Body of pancreas (tissue), 4 donors: ENCODE data around the gene ACOX3. TPM values are rescaled to one million over a fixed set of nuclear protein-coding genes. Genes with fewer than 3 reads are reported as not detected.

Experiments used
- ATAC-seq: fragments of 150-250 bp; one replicate; pipeline ENCODE4 v1.9.1; 2016
- DNase-seq, 4 donors: peaks; one replicate each; pipeline ENCODE4 v3.0.0-alpha.2; 2019
- H3K27ac ChIP-seq, 4 donors: fragments of 200-600 bp; sonication (generic); 1 replicate in 3 of 4; 2 replicates in 1 of 4; pipeline versions ENCODE4 v1.5.1 to v1.6.1; 2016 to 2019; ENCODE audit warnings: mild to moderate bottlenecking in 1 of 4, mixed read lengths in 1 of 4, moderate library complexity in 1 of 4
- H3K27me3 ChIP-seq, 2 donors: fragments of 200-600 bp; sonication (generic); one replicate each; pipeline ENCODE4 v1.6.0; 2016; ENCODE audit warnings: mild to moderate bottlenecking in 1 of 2
- H3K36me3 ChIP-seq, 2 donors: fragments of 200-600 bp; sonication (generic); replicated peaks in 1 of 2; 2 replicates each; pipeline ENCODE4 v1.5.1; 2016; ENCODE audit warnings: low read depth in 2 of 2; ENCODE audit not compliant: insufficient read depth in 1 of 2
- H3K4me1 ChIP-seq: fragments of 200-600 bp; sonication (generic); one replicate; pipeline ENCODE4 v1.6.0; 2016
- H3K4me3 ChIP-seq, 2 donors: fragments of 200-600 bp; sonication (generic); 1 replicate in 1 of 2; 2 replicates in 1 of 2; pipeline ENCODE4 v1.5.1; 2016 to 2019
- H3K9me3 ChIP-seq, 3 donors: fragments of 200-600 bp; sonication (generic); 1 replicate in 2 of 3; 2 replicates in 1 of 3; pipeline ENCODE4 v1.5.1; 2016
- CTCF ChIP-seq, 7 experiments: fragments of 450-650 bp in 4 of 7; fragments of 200-600 bp in 3 of 7; sonication (generic) in 3 of 7; IDR thresholded peaks; one replicate each; pipeline ENCODE4 v1.5.1; 2016 to 2019; ENCODE audit warnings: antibody characterized with exemption in 7 of 7
- POLR2A ChIP-seq, 3 donors: fragments of 450-650 bp; IDR thresholded peaks; one replicate each; pipeline ENCODE4 v1.6.1; 2016; ENCODE audit warnings: antibody characterized with exemption in 3 of 3, mild to moderate bottlenecking in 2 of 3
- WGBS, 2 donors: methylation state at CpG; one replicate each; pipeline ENCODE4 v1.1.5; 2017; 5-methylcytosine and 5-hydroxymethylcytosine counted together
- intact Hi-C: fragments of 100-400 bp; cut with DNase I; formaldehyde crosslinking; loops from one replicate; pipeline ENCODE4 v1.15.1; 2023
- total RNA-seq, 2 donors: library from RNA; depleted of rRNA; stranded (reverse); fragments of >200 nt; gene quantifications; one replicate each; pipeline ENCODE4 v1.1.0, GENCODE V29; 2016

The ACOX3 gene
- total RNA-seq, 2 donors from 2014 or later: 18.4 to 23.4 TPM

GRCh38 chr4:8419222-8420041 lies 21.1 kb downstream of the ACOX3 start:
- WGBS, 2 donors: 74 to 78% methylated on average over 12 of the region's 12 CpGs
- DNase-seq (no peak), ATAC-seq (peak; percentile 47)
- H3K4me3 ChIP-seq: no peak overlapping the region
- H3K27me3 ChIP-seq: no peaks in the 10 kb centered on the region
- peaks cover 10% of the 10 kb centered on the region for H3K4me1 ChIP-seq
- no peak overlapping the region for H3K27ac ChIP-seq
- H3K9me3 ChIP-seq: no peaks in the 10 kb centered on the region
- H3K36me3 ChIP-seq: no peaks in the 10 kb centered on the region
- TF ChIP-seq CTCF (IDR thresholded peaks at IDR 0.05): no peak
- TF ChIP-seq POLR2A (IDR thresholded peaks at IDR 0.05): no peak
- intact Hi-C loops: no loop called here

GRCh38 chr4:8417071-8417614 lies 23.4 kb downstream of the ACOX3 start:
- ATAC-seq (no peak), DNase-seq (no peak)
- WGBS, 2 donors: 86 to 98% methylated on average over 8 to 11 of the region's 11 CpGs
- Histone ChIP-seq H3K4me1 (no peaks in the 10 kb centered on the region), H3K4me3 (no peak overlapping the region), H3K36me3 (peaks cover 0 to 6% of the 10 kb centered on the region in 2 donors), H3K27ac (no peak overlapping the region), H3K27me3 (no peaks in the 10 kb centered on the region), H3K9me3 (no peaks in the 10 kb centered on the region)
- no peak for TF ChIP-seq CTCF (IDR thresholded peaks at IDR 0.05)
- intact Hi-C loops: no loop called here

GRCh38 chr4:8414377-8414776 lies 26.1 kb downstream of the ACOX3 start:
- DNase-seq (no peak), ATAC-seq (no peak)
- Histone ChIP-seq H3K27me3 (no peaks in the 10 kb centered on the region), H3K4me1 (no peaks in the 10 kb centered on the region), H3K36me3 (peaks cover 0 to 6% of the 10 kb centered on the region in 2 donors), H3K4me3 (no peak overlapping the region), H3K27ac (no peak overlapping the region), H3K9me3 (no peaks in the 10 kb centered on the region)
- WGBS, 2 donors: 88 to 91% methylated on average over 2 of the region's 2 CpGs
- intact Hi-C loops: no loop called here
- TF ChIP-seq POLR2A (IDR thresholded peaks at IDR 0.05): no peak
- no peak for TF ChIP-seq CTCF (IDR thresholded peaks at IDR 0.05)

- Histone ChIP-seq H3K36me3 (peaks cover 0 to 10% of the 10 kb centered on the region in 2 donors), H3K27ac (no peak overlapping the region), H3K4me3 (no peak overlapping the region), H3K27me3 (no peaks in the 10 kb centered on the region), H3K4me1 (no peaks in the 10 kb centered on the region), H3K9me3 (no peaks in the 10 kb centered on the region)
- no peak for DNase-seq
- WGBS, 2 donors: 93 to 97% methylated on average over 5 of the region's 5 CpGs
- ATAC-seq: no peak
- no peak for TF ChIP-seq CTCF (IDR thresholded peaks at IDR 0.05)
- TF ChIP-seq POLR2A (IDR thresholded peaks at IDR 0.05): no peak
- intact Hi-C loops: no loop called here
Measured at GRCh38 chr4:8412288-8412687, 28.2 kb downstream of the ACOX3 start.
